ENCODE measurements around the gene CHAF1B. TPM values are rescaled to one million over a fixed set of nuclear protein-coding genes. Genes with fewer than 3 reads are reported as not detected.
"Not testable (repeated sequence)": the region's sequence is repeated elsewhere in the genome, so short reads cannot be mapped to it uniquely, and the experiment has no call there.

Gene CHAF1B
- total RNA-seq, 2 experiments from 2014 or later, result 9.9 to 24.0 TPM

DNA sequence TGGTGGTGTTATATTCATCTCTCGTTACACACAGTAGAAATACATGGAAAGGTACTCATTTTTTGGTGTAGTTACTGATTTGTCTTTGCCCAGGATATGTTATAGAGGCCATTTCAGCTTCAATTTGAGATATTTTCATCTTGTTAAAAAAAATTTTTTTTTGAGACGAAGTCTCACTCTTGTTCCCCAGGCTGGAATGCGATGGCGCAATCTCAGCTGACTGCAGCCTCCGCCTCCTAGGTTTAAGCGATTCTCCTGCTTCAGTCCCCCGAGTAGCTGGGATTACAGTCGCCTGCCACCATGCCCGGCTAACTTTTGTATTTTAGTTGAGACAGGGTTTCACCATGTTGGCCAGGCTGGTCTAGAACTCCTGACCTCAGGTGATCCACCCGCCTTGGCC, 46.2 kb upstream of the CHAF1B start:
- Histone ChIP-seq H3K9me3 (ENCODE audit: low read length) (no peaks in the 10 kb centered on the region), H3K4me1 (ENCODE audit: insufficient read depth, low read length, poor library complexity, severe bottlenecking) (no peaks in the 10 kb centered on the region), H2AFZ (ENCODE audit: low read length) (no peak overlapping the region), H3K27ac (ENCODE audit: low read depth, low read length, poor library complexity, severe bottlenecking) (no peak overlapping the region), H4K20me1 (ENCODE audit: insufficient read depth, low read length) (no peaks in the 10 kb centered on the region), H3K4me3 (ENCODE audit: low read depth, low read length, poor library complexity, severe bottlenecking) (no peak overlapping the region), H3K79me2 (ENCODE audit: insufficient read depth, low read depth, low read length) (peaks cover 16% of the 10 kb centered on the region; the same call in 1 of the 2 replicates), H3K36me3 (ENCODE audit: insufficient read depth, low read length) (peaks cover 92% of the 10 kb centered on the region), H3K4me2 (ENCODE audit: low read length) (no peak overlapping the region), H3K9me2 (ENCODE audit: insufficient read depth, low read length) (no peaks in the 10 kb centered on the region)
- no peak for DNase-seq (ENCODE audit: low spot score)
- BruUV-seq (replicated peaks), result no TSS peak
- ChIA-PET POLR2A (no interaction called here), CTCF (ENCODE audit: unreplicated experiment) (no interaction called here)
- no peak for TF ChIP-seq EZH2phosphoT487 (IDR thresholded peaks at IDR 0.05; ENCODE audit: borderline replicate concordance, low read depth, low read length)
- TF ChIP-seq, protein P1, sequence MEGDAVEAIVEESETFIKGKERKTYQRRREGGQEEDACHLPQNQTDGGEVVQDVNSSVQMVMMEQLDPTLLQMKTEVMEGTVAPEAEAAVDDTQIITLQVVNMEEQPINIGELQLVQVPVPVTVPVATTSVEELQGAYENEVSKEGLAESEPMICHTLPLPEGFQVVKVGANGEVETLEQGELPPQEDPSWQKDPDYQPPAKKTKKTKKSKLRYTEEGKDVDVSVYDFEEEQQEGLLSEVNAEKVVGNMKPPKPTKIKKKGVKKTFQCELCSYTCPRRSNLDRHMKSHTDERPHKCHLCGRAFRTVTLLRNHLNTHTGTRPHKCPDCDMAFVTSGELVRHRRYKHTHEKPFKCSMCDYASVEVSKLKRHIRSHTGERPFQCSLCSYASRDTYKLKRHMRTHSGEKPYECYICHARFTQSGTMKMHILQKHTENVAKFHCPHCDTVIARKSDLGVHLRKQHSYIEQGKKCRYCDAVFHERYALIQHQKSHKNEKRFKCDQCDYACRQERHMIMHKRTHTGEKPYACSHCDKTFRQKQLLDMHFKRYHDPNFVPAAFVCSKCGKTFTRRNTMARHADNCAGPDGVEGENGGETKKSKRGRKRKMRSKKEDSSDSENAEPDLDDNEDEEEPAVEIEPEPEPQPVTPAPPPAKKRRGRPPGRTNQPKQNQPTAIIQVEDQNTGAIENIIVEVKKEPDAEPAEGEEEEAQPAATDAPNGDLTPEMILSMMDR (conservative IDR thresholded peaks at IDR 0.05; ENCODE audit: low read length), result no peak
- intact Hi-C loops (cut with micrococcal nuclease; ENCODE audit: unreplicated experiment), result no loop called here

DNA sequence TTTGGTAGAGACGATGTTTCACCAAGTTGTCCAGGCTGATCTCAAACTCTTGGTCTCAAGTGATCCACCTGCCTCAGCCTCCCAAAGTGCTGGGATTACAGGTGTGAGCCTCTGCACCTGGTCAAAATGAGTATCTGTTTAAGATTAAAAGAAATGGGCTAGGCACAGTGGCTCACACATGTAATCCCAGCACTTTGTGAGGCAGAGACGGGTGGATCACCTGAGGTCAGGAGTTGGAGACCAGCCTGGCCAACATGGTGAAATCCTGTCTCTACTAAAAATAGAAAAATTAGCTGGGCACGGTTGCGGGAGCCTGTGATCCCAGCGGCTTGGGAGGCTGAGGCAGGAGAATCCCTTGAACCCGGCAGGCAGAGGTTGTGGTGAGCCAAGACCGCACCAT, 42.6 kb upstream of the CHAF1B start:
- H3K4me1 ChIP-seq (ENCODE audit: insufficient read depth, low read length, poor library complexity, severe bottlenecking); H3K4me3 ChIP-seq (ENCODE audit: low read depth, low read length, poor library complexity, severe bottlenecking); H3K4me2 ChIP-seq (ENCODE audit: low read length); H3K79me2 ChIP-seq (ENCODE audit: insufficient read depth, low read depth, low read length); H3K27ac ChIP-seq (ENCODE audit: low read depth, low read length, poor library complexity, severe bottlenecking); H3K9me3 ChIP-seq (ENCODE audit: low read length); intact Hi-C loops (cut with micrococcal nuclease; ENCODE audit: unreplicated experiment); H4K20me1 ChIP-seq (ENCODE audit: insufficient read depth, low read length); CTCF ChIA-PET (ENCODE audit: unreplicated experiment); H3K9me2 ChIP-seq (ENCODE audit: insufficient read depth, low read length); BruUV-seq (replicated peaks); DNase-seq (ENCODE audit: low spot score); H2AFZ ChIP-seq (ENCODE audit: low read length): not testable (repeated sequence)
- POLR2A ChIA-PET, result interaction anchor here (0.6 kb wide), 1 partner anchor 10 kb away, joined by 4 read pairs; no protein-coding TSS in a partner anchor
- peaks cover 94% of the 10 kb centered on the region for H3K36me3 ChIP-seq (ENCODE audit: insufficient read depth, low read length)

DNA sequence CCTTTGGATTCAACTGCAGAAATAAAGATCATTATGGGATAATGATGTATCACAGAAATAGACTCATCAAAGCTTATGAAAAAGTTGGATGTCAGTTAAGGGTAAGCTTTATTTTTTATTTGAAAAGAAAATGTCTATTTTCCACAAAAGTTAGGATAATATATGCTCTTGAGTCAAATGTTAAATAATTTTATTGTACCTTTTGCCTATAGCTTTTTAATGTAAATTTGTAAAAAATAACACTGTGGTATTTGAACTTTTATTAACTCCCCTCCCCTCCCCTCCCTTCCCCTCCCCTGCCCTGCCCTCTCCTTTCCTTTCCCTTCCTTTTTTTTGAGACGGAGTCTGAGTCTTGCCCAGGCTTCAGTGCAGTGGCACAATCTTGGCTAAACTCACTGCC, 40.3 kb upstream of the CHAF1B start:
- DNase-seq (ENCODE audit: low spot score), result no peak
- no peak overlapping the region for H3K4me3 ChIP-seq (ENCODE audit: low read depth, low read length, poor library complexity, severe bottlenecking)
- CTCF ChIA-PET (ENCODE audit: unreplicated experiment), result no interaction called here
- H3K36me3 ChIP-seq (ENCODE audit: insufficient read depth, low read length), result peaks cover 95% of the 10 kb centered on the region
- POLR2A ChIA-PET, result interaction anchor here (0.6 to 1.4 kb wide), 5 partner anchors 12 to 185 kb away, joined by 3 to 4 read pairs (median 3); no protein-coding TSS in a partner anchor
- no peaks in the 10 kb centered on the region for H3K79me2 ChIP-seq (ENCODE audit: insufficient read depth, low read depth, low read length)
- no peaks in the 10 kb centered on the region for H3K9me2 ChIP-seq (ENCODE audit: insufficient read depth, low read length)
- H4K20me1 ChIP-seq (ENCODE audit: insufficient read depth, low read length), result no peaks in the 10 kb centered on the region
- H3K4me2 ChIP-seq (ENCODE audit: low read length), result no peak overlapping the region
- no peak overlapping the region for H3K27ac ChIP-seq (ENCODE audit: low read depth, low read length, poor library complexity, severe bottlenecking)
- TF ChIP-seq, protein P1 (conservative IDR thresholded peaks at IDR 0.05; ENCODE audit: low read length), result no peak
- TF ChIP-seq EZH2phosphoT487 (IDR thresholded peaks at IDR 0.05; ENCODE audit: borderline replicate concordance, low read depth, low read length), result no peak
- no peaks in the 10 kb centered on the region for H3K4me1 ChIP-seq (ENCODE audit: insufficient read depth, low read length, poor library complexity, severe bottlenecking)
- no peak overlapping the region for H2AFZ ChIP-seq (ENCODE audit: low read length)
- no TSS peak for BruUV-seq (replicated peaks)
- intact Hi-C loops (cut with micrococcal nuclease; ENCODE audit: unreplicated experiment), result no loop called here
- H3K9me3 ChIP-seq (ENCODE audit: low read length), result no peaks in the 10 kb centered on the region
